Stimulated activated CD4-positive, alpha-beta T cell treated with anti-CD3 and anti-CD28 coated beads, Interleukin-2, amount 100 ng/mL, for 48 hours (primary cell): ENCODE data around the gene CD63.

ENCODE experiments used
- DNase-seq, 2 donors: peaks; one replicate each; pipeline ENCODE4 v3.0.0-alpha.2; 2020

The CD63 gene

GRCh38 chr12:55684761-55685370 is 43.9 kb downstream of the CD63 start:
- no peak for DNase-seq

- no peak for DNase-seq
These were observed 45.1 kb downstream of the CD63 start for GRCh38 chr12:55683676-55684075.

GRCh38 chr12:55682087-55682796 is 46.6 kb downstream of the CD63 start:
- no peak for DNase-seq

- no peak for DNase-seq
These were observed 47.4 kb downstream of the CD63 start for GRCh38 chr12:55681142-55682077.

- DNase-seq = no peak
These were observed 49.1 kb downstream of the CD63 start for GRCh38 chr12:55679691-55680090.

GRCh38 chr12:55676707-55677106 is 52.1 kb downstream of the CD63 start:
- no peak for DNase-seq

GRCh38 chr12:55675666-55676065 is 53.1 kb downstream of the CD63 start:
- no peak for DNase-seq
